Bone marrow (tissue), 2 donors: ENCODE data around the gene ANTXR1.

Source experiments
- DNase-seq, 2 donors: peaks; one replicate each; lab custom pipeline; 2025; lab: John Stamatoyannopoulos, UW

Gene ANTXR1

DNA sequence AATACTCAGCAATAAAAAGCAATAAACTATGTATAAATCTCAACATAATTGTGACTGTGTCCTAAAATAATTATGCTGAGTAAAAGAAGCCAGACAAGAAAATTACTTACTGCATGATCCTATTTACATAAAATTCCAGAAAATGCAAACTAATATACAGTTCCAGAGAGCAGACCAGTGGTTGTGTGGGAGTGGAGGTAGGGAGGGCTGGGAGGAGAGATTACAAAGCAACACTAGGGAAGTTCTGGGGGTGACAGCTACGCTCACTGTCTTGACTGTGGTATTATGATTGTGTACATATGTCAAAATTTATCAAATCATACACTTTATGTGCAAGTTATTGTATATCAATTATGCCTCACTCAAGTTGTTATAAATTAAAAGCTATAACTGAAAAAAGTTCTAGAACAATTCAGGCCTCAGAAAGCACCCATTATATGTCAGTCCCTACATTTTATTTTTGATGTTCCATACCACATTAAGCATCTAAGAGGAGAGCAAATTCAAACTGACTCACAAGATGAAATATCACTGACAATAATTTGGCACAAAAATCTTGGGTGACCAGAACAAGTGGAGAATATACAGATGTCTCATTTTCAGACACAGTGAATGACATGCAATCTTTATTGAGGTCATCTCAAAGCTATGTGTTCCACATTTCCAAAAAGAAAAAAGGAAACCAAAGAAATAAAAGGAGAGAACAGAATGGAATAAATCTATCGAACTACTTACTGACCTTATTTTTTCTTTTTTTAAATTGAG, 85.1 kb downstream of the ANTXR1 start:
- no peak for DNase-seq

DNA sequence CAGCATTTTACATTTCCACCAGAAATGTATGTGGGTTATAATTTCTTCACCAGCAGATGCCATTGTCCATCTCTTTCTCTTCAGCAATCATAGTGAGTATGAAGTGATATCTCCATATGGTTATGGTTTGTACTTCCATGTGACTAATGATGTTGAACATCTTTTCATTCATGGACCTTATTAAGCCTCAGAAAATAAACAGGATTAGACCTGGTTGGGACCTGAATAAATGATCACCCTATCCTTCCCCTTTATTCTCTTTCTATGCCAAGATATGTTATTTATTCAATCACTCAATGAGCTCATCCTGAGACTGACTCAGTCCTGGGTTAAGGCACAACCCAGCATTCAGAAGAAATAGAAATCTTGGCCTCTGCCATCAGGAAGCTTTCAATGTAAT, 86.6 kb downstream of the ANTXR1 start:
- no peak for DNase-seq

DNA sequence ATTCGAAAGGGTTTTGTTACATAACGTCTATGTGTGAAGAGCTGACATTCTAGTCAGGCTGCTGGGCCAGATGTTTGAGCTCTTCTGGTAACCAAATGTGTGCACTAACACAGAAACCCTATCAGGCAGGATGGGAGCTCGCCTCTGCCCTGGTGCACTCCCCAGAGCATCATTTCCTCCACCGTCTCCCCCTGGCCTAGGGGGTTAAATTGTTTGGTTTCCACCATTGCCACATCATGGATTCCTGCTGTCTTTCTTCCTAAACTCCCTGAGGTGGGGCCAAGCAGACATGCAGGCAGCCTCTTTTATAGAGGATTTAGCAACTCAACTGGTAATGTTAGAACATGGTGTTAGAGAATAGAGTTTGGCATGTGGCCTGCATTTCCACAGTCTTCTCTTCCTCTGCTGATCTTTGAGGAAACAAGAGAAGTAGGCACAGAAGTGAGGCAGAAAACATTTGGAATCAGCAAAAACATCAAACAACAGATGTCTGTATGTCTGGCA, 87.3 kb downstream of the ANTXR1 start:
- no peak for DNase-seq

DNA sequence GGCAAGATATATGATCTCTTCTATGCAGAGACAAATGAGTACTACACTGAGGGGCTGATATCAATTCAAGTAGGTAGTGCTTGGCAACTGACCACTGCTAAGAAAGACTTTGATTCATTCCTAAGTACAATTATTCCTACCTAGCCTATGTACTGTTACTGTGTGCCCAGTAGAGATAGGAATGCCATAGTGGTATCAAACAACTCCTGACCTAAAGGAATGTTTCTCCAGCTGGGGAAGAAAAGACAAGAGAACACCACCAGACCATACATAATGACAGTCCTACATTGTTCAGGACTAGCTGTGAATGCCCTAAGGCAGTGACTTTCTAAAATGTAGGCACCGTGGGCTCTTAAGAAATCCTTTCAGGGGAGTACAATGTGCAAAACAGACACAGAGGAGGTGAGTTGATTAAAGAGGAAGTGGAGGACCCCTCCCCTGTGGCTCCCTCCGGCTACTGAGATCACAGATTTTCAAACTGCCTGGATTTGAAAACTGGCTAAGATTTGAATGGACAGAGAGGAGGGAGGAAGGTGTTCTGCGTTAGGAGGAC, 89.1 kb downstream of the ANTXR1 start:
- no peak for DNase-seq

DNA sequence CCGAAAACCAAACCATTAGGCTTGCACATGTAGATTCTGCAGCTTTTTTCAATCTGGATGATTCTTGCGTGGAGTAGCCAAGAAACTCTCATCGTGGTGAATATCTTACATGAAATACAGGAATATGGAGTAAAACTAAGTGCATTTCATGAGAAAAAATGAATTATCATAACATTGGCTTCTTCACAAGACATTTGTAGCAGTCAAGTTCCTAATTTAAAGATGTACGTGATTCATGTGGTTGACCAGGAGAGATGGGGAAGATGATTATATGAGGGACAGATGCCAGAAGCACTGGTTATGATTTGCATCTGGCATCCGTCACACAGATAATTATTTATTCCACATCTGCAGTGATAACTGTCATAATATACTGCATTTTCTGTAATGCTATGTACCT, 90.4 kb downstream of the ANTXR1 start:
- DNase-seq = no peak

DNA sequence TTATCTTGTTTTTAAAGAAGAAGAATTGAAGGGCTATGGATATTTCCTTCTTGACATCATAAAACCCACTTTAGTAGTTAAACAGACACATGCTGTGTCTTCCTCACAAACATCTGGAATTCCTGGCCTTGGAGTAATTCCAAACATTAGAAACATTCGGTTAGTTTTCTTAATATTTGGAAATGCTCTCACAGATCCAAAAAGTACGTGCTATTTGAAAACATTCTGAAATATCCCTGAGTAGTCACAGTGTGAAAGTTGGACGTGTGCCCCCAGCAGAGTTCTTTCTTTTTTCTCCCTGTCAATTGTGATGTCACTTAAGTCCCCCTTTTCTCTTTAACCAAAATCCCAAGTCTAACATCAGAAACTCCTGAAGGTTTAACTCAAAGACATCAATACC, 91.3 kb downstream of the ANTXR1 start:
- no peak for DNase-seq

DNA sequence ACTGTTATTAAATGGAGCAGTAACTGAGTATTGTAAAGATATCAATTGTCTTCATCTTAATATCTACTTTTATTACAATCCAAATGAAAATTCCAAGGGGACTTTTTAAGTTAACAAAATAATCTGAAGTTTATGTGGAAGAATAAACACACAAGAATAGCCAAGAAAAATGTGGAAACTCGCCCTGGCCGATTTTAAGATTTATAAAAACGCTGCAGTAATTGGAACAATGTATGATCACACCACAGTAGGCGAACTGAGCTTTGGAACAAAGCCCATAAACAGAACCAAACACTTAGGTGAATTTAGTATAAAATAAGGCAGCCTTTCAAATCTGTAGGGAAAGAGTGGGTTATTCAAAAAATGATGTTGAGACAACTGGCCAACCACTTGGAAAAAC, 96.3 kb downstream of the ANTXR1 start:
- DNase-seq = no peak

DNA sequence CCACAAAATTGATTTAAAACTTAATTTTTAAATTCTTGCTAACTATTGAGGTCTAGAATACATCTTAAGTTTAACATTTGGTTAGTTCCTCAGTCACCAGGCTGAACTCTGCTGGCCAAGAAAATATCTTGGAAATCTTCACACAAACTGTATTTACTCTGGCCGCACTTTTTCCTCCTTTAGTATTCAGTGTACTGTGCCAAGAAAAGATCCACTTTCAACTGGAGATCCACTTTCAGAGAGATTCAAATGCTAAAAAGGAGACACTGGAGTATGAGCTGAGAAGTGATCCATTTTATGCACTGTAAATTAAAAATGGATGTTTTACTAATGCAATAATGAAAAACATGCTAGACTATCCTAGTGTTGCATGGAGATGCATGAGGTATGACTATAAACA, 98.1 kb downstream of the ANTXR1 start:
- DNase-seq = no peak

DNA sequence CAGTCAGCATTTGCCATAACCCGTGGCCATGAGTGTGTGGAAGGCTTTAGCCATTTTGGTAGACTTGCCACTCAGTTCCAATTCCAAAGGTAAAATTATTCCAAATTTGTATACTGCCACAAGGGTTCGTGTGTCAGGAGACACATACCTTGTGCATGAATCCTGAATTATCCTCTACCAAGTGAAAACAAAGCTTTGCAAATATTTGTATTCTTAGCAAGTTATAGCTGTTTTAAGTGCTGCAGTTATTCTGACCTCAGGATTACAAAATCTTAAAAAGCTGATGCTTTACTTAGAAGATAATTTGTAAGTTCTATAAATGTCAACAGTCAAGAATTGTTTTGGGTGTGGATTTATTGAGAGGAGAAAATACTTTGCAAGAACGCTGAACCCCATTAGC, 100.6 kb downstream of the ANTXR1 start:
- no peak for DNase-seq

DNA sequence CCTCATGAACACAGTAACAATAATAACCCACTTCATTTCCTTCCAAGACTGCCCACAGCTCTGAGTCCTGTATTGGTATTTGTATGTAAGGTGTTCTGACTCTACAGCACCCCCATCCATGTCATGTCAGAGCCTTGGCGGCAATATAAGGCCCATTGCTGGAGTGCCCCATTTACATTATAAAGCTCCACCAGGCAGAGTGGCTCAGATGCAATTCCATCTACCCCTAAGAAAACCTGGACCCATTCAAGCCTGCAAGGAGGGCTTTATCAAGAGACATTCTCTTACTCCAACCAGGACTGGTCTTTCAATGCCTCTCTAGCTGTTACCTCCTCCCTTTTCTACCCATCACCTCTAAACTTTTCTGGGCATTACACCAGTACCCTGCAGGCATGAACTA, 101.6 kb downstream of the ANTXR1 start:
- DNase-seq = no peak

DNA sequence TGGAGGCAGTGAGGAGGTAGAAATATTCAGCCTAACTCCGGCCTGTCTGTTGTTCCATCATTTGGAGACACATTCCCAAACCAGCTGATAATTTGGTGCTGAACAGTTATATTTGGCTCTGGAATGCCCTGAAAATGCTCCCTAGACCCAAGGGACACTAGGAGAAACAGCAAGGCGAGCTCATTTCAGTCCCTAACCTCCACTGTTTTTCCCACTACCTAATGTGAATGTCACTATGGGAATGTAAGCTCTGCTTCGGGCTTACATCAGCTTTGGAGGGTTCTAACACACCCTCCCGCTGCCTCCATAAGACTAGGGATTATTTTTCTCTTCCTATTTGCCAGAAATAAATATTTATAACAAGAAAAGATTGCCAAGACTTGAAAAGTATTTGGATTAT, 103.5 kb downstream of the ANTXR1 start:
- DNase-seq = no peak

DNA sequence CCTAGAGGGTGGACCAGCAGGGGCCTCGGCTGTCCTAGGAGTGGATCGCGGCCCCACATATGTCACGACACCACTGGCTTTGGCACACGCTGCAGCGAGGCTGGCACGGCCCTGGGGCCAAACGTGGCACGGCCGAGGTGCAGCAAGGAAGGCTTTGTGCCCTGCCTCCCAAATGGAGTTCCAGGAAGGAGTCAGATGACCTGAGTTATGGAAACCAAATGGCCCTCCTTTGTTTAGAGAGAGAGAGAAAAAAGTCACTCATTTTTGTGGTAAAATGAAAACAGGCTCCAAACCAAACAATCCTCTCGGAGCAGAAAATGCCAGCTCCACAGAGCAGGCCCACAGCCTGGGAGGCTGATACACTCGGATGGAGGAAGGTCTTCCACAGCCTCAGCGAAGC, 105.6 kb downstream of the ANTXR1 start:
- DNase-seq = no peak

DNA sequence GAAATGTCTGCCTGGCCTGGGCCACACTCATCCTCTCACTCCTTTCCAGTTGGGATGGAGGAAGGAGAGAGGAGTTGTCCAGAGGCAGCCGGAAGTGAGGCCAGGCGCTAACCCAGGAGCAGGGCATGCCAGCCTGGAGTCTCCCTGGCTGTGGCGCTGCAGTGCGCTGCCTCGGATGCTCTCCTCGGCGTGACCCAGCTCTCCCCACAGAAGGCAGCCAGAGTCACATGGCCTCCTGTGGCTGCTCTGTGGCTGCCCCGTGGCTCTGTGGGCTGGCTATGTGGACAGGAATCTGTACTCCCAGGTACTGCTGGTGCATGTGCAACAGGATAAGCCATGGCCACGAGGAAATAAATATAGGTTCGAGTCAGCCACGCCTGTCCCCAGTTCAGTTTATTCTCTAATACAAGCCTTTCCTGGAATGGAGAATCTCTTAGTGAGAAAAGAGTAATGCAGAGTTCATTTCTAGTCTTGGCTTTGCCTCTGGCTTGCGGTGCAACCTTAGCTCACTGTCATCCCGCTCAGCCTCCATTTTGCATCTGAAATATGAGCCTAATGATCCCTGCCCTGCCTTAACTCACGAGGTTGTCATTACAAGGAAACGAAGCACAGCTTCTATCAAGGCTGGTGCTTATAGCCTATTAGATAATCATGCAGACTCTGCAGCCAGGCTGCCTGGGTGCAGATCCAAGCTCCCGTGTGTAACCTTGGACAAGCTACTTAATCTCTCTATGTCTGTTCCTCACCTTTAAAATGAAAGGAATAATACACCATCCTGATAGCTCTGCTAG, 106.3 kb downstream of the ANTXR1 start:
- no peak for DNase-seq

DNA sequence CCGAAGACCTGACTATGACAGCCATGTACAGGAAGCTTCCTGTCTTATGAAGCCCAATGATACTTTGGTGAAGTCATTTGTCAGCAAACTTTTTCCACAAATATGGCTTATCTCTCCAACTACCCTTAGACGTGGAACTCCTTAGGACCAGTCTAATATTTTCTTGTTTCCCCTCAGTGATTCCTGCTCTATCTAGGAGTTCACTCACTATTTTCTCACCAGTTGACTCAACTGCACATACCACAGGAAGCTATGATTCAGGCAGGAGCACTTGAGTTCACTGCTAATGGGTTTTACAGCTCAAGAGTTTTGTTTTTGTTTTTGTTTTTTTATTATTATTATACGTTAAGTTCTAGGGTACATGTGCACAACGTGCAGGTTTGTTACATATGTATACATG, 109.3 kb downstream of the ANTXR1 start:
- no peak for DNase-seq

DNA sequence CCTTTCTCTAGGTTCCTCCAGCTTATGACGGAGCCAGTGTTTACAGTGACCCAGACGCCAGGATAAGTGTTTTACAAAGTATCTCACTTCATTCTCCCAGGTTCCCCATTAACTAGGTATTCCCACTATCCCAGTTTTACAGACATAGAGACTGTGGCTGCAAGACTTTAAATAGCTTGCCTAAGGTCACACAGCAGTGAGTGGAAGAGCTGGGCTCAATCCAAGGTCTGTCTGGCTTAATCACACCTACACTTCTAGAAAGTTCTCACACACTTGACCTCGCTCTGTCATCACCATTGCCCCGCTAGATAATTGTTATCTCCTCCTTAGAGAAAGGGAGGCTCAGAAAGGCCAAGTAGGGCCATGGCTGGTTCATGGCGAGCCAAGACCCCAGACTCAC, 110.2 kb downstream of the ANTXR1 start:
- DNase-seq = no peak

DNA sequence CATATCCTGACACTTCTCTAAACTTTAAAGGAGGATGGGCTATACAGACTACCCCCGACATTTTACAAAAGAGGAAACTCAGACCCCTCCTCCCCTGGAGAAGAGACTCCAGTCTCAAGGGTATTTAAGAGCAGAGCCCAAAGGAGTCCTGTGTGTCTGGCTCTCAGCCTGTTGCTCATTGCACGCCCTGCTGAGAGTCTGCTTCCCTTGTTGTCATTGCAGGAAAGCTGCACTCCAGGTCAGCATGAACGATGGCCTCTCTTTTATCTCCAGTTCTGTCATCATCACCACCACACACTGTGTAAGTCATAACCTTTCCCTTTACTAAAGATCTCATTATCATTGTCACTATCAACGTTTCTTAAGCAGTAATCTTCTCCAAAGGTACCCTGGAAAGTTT, 111.4 kb downstream of the ANTXR1 start:
- DNase-seq = no peak

DNA sequence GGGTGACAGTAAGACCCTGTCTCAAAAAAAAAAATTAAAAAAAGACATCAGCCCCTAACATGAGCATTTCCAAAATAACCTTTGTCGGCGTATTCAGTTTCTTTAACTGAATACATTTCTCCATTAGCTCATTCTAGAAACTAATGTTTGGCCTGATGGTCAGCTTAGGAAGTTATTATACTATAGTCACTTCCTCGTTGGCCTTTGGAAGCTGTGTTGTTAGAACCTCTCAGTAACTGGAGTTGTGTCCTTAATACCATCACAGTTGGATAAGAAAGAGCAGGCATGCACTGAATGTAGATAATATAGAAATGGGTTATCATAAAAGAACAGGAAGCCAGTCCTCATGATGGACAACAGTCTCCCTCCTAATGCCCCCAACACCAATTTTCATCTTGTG, 112.8 kb downstream of the ANTXR1 start:
- no peak for DNase-seq

DNA sequence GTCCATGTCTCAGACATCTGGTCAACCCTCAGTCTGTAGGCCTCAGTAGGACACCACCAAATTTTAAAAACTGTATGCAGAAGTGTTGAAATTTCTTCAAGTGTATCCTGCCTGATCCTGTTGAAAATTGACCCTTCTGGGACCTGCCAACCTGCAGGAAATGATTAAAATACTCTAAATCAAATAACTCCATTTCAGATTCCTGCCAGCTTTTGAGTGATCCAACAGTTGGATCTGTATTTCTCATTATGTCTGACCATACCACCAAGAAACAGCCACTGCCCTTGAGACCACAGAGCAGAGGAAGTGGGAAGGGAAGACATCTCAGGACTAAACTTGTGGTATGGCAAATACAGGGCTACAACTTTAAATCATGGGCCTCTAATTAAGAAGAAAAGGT, 113.4 kb downstream of the ANTXR1 start:
- DNase-seq = no peak

DNA sequence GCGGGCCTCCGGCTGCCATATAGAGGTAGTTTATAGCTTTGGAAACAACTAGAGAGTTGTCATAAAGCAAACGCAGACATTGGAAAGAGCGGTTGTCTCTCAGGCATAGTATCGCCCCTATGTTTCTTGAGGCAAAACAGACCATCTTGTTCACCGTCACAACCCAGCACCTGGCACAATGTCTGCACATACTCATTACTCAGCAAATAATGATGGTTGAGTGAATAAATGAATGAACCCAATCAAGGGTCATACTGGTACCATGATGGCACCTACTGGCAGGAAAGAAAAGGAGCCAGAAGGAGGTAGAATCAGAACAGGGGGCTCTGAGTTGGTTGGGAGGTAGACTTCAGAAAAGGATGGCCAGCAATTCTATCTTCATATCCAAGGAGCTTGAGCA, 118.5 kb downstream of the ANTXR1 start:
- DNase-seq = no peak

DNA sequence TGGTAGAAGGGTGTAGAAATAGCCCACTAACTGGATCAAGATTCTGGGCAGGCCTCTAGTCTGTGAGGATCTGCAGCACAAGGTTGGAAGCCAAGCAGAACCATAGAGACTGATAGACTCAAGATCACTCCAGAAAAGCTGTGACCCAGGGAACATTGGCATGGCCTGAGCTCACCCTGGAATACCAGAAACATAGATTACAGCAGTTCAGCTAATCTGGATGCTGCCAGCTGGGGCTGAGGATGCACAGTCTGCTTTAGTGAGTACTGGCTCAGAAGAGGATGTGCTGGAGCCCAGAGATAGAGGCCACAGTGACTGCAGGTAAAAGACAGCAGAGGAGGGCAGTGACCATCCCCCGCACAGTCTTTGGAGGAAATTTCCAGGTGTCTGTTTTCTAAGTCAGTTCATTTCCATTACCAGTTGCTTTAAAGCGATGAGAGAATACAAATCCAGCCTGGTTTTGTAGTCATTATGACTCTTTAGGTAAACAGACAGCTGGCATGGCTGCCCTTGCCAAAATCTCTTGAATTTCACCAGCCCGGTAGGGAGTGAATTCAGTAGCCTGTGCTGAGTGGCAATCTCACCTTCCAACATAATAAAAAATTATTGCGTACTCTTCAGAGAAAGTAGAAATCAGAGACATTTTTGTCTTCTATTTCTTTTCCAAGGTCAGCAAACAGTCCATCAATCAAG, 119.2 kb downstream of the ANTXR1 start:
- DNase-seq = no peak

DNA sequence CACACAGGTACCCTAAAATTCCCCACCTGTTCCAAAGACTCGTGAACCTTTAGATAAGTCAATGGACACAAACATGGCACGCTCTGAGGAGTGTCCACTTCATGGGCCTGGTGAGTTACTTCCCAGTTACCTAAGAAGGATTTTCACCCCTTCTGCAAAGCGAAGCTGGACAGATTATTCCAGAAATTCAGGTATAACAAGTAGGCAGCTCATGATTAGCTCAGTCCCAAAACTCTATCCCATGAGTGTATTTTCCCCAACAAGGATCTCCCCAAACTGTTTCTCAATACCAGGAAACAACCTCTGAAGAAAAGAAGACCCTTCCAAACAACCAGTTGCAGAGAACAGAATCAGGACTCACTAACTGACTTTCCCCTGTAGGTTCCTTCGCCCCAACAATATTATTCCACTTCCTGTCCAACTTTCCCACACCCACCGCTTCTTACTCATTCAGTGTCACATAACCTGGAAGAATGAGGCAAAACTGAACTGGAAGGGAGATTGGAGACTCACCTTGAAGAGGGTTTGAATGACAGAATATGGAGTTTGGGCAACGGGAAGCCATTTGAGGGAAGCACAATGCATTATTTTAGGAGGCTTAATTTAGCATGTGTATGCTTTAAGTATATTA, 120.1 kb downstream of the ANTXR1 start:
- DNase-seq = no peak

DNA sequence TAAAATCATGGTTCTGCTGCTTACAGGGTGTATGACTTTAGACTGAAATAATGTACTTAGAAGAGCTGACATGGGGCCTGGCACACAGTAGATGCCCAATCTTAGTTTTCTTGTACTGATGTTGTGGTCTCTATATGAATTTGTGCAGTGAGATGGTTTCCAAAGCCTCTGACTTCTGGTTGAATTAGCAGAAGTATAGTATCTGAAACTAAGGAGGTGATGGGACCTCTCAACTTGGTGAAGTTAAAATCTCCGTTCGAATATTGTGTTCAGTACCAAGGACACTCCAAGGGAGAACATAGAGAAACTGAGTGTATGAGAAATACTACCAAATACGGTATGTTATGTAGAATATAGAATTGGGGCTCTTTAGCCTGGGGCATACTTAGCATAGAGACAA, 120.9 kb downstream of the ANTXR1 start:
- DNase-seq = no peak
